NCI-H226 (cell line): Measurements from ENCODE around the gene SLC29A3.
"Not testable (repeated sequence)": the region's sequence is repeated elsewhere in the genome, so short reads cannot be mapped to it uniquely, and the experiment has no call there.

Experiments
- DNase-seq: peaks from one replicate; pipeline ENCODE4 v3.0.0-alpha.2; 2015

SLC29A3 gene

DNA sequence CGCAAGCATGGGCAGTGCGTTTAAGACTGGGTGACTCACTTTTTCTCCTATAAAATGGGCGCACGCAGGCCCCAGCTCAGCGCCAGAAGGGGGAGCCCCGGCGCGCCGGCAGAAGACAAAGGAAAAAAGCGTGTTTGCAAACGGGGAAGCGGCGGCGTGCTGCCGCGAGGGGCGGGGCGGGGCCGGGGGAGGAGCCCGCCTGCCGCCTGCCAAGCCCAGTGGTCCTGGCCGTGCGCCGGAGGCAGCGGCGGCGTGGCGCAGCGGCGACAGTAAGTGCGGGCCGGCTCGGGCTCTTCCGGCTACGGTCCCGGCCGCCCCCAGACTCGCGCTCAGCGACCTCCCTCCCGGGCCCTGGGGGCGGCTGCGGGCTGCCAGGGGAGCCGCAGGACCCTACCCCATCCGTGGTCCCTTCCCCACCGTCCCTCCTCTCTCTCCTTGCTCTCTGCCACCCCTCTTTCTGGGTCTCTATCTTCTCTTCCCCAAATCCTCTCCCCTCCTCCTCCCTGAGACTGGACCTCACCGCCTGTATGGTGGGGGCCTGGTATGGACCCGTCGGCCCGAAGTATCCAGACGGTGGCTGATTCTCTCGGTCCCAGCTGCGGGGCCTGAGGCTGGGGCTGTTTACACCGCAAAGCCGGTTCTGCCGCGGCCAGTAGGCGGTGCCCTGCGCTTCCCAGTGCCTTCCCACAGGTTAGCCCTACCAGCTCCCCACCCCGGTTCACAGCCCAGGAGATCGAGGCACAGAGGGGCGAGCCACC lies at the start of gene SLC29A3:
Gene SLC29A3, plus strand, starts transcription at position 218 of the 758 bp plus-strand sequence. Its CDS starts 51 bp downstream, at position 269.
- peak; percentile 66 for DNase-seq

GRCh38 chr10:71269301-71270288 lies 49.5 kb upstream of the SLC29A3 start:
- DNase-seq, result peak; percentile 63

DNA sequence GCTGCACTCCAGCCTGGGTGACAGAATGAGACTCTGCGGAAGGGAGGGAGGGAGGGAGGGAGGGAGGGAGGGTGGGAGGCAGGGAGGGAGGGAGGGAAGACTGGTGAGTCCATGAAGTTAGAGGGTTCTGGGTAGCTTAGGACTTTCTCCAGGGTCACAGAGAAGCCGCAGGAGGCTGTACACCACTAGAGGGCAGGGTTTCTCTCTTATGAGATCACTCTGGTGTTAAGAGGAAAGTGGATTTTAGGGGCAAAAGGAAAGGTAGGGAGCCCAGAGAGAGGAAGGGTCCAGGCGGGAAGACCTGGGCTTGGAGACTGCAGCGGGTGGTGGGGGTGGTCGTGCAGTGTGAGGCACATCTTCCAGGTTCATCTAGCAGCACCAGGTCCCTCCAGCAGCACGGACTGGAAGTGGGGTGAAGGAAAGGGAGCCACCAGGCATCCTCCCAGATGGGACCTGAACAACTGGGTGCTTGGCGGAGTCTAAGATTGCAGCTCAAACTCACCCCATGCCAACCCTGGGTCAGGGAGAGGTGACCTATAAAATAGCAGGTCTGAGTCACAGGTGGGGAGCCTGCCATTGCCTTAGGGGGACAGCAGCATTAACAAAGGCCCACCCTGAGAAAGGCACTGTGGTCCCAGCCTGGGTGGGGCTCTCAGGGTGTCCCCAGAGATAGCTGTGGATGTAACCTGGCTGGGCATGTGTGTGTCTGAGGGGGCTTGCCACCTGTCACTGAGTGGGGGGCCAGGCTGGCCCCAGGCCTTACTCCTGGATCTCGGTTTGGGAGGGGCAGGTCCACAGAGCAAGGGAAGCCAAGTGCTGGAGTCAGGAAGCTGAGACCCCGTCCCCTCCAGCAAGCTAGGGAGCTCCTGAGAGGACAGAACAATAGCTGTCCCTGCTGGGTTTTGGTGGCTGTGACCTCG lies 48.5 kb upstream of the SLC29A3 start:
- DNase-seq, result peak; percentile 73

- DNase-seq, result no peak
Measured at GRCh38 chr10:71271662-71272055, 47.4 kb upstream of the SLC29A3 start.

GRCh38 chr10:71272056-71272771 lies 46.8 kb upstream of the SLC29A3 start:
- peak; percentile 73 for DNase-seq

- not testable (repeated sequence) for DNase-seq
Measured at GRCh38 chr10:71272974-71273373, 46.1 kb upstream of the SLC29A3 start.

- DNase-seq, result no peak
Measured at GRCh38 chr10:71273506-71273905, 45.6 kb upstream of the SLC29A3 start.

GRCh38 chr10:71274901-71275796 lies 43.9 kb upstream of the SLC29A3 start:
- DNase-seq, result no peak

- DNase-seq, result no peak
Measured at GRCh38 chr10:71276873-71277272, 42.2 kb upstream of the SLC29A3 start.

- no peak for DNase-seq
Measured at GRCh38 chr10:71277914-71278665, 41.0 kb upstream of the SLC29A3 start.

- no peak for DNase-seq
Measured at GRCh38 chr10:71278691-71279588, 40.1 kb upstream of the SLC29A3 start.

DNA sequence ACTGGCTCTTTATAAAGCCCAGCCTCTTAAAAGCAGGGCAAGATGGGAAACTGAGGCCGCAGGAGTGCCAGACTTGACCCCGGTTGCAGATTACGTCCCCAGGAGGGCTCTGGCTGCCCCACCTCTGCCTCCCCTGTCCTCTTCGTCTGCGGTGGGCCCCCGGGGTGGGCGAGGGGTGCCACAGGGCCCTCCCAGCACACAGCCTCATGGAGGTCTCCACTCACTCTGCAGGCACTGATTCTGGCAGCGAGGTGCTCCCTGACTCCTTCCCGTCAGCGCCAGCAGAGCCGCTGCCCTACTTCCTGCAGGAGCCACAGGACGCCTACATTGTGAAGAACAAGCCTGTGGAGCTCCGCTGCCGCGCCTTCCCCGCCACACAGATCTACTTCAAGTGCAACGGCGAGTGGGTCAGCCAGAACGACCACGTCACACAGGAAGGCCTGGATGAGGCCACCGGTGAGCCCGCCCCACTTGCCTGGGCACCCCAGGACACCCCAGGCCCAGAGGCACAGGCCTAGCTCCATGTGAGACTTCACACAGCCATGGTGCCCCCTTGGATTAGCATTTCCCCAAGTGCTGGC lies 39.4 kb upstream of the SLC29A3 start:
- DNase-seq, result no peak

GRCh38 chr10:71280216-71280615 lies 38.8 kb upstream of the SLC29A3 start:
- DNase-seq, result no peak

DNA sequence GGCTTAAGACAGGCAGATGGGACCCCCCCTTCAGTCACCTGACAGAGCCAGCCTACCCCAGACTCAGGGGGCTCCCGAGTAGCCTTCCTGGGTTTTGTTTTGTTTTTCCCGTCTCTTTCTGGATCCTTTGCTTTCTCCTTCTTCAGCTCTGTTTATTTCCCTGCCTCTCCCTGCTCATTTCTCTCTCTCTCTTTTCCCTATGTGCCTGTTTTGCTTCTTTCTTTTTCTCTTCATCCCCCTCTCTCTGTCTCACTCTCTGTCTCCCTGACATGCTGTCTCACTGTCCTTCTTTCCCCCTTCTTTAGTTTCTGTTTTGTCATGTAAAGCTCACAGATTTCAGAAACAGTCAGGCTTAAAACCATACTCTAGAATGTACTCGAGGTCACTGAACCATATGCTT lies 38.2 kb upstream of the SLC29A3 start:
- DNase-seq, result no peak

- no peak for DNase-seq
Measured at GRCh38 chr10:71281646-71282322, 37.3 kb upstream of the SLC29A3 start.

DNA sequence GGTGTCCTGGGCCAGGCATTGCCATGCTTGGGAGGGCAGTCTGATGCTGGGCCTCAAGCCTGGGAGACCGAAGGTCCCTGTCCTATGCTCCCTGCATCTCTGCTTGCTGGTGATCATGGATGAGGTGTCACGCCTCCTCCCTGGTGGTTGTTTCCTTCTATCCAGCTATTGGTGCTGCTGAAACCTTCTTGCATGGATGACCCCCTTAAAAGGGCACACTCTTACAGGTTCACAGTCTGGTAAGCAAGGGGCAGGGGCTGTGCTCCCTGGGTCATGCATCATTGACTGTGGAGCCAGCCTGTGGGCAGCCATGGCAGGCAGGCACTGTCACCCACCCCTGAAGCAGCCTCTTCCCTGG lies 36.8 kb upstream of the SLC29A3 start:
- DNase-seq, result no peak

GRCh38 chr10:71283410-71283809 lies 35.6 kb upstream of the SLC29A3 start:
- no peak for DNase-seq

DNA sequence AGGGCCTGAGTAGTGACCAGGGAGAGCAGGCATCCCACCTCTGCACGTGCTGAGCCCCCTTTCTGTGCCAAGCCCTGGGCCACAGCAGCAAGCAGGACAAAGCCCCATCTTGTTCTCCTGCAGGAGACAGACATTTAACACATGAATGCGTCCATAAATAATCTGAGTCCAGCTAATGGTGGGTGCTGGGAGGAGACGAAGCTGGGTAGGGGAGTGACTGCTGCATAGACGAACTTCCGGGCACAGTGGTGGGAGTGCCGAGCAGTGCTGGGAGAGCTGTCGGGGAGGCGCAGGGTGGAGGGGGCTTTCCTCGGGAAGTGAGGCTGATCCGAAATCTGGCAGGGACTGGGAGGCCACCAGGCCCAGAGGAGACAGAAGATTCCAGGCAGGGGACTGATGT lies 35.2 kb upstream of the SLC29A3 start:
- DNase-seq, result no peak
